Upper lobe of left lung (tissue), 6 donors: Measurements from ENCODE around the gene ZNF473. TPM values are rescaled to one million over a fixed set of nuclear protein-coding genes. Genes with fewer than 3 reads are reported as not detected.

Source experiments
- ATAC-seq, 2 donors: fragments of 200-7000 bp; cut with Tn5 transposase; one replicate each; pipeline ENCODE4 v1.9.1; 2022; ENCODE audit warnings: mild to moderate bottlenecking in 2 of 2, moderate library complexity in 2 of 2; ENCODE audit not compliant: low FRiP score in 2 of 2
- DNase-seq, 2 donors: peaks; one replicate each; pipeline ENCODE4 v3.0.0-alpha.2; 2019 to 2020
- H3K27ac ChIP-seq, 4 donors: fragments of 200-600 bp; sonication (generic); one replicate each; pipeline ENCODE4 v1.5.1; 2016 to 2019
- H3K27me3 ChIP-seq, 4 donors: fragments of 200-600 bp; sonication (generic); one replicate each; pipeline ENCODE4 v1.5.1; 2017 to 2019
- H3K36me3 ChIP-seq, 4 donors: fragments of 200-600 bp; sonication (generic); one replicate each; pipeline ENCODE4 v1.5.1; 2016 to 2019
- H3K4me1 ChIP-seq, 4 donors: fragments of 200-600 bp; sonication (generic); one replicate each; pipeline ENCODE4 v1.5.1; 2018 to 2019
- H3K4me3 ChIP-seq, 4 donors: fragments of 200-600 bp; sonication (generic); one replicate each; pipeline ENCODE4 v1.5.1; 2017 to 2019; ENCODE audit warnings: mild to moderate bottlenecking in 2 of 4, moderate library complexity in 1 of 4
- H3K9me3 ChIP-seq, 4 donors: fragments of 200-600 bp; sonication (generic); one replicate each; pipeline ENCODE4 v1.5.1; 2018 to 2019
- EP300 ChIP-seq, 4 donors: sonication (generic); formaldehyde crosslinking; IDR thresholded peaks; one replicate each; pipeline ENCODE4 v1.5.1; 2017; ENCODE audit warnings: antibody characterized with exemption in 4 of 4, control low read depth in 2 of 4
- POLR2A ChIP-seq, 4 donors: fragments of 450-650 bp; IDR thresholded peaks; one replicate each; pipeline ENCODE4 v1.5.1; 2016 to 2017; ENCODE audit warnings: antibody characterized with exemption in 4 of 4, mild to moderate bottlenecking in 2 of 4
- POLR2AphosphoS5 ChIP-seq, 2 donors: sonication (generic); formaldehyde crosslinking; IDR thresholded peaks; one replicate each; pipeline ENCODE4 v1.5.1; 2017; ENCODE audit warnings: antibody characterized with exemption in 2 of 2
- WGBS, 2 donors: methylation state at CpG; one replicate each; pipeline ENCODE4 v1.1.5; 2017 to 2018; 5-methylcytosine and 5-hydroxymethylcytosine counted together
- total RNA-seq, 6 donors: library from RNA; depleted of rRNA in 4 of 6; stranded (reverse); fragments of >200 nt in 4 of 6; gene quantifications; one replicate each; pipeline versions ENCODE4 v1.1.0 to v1.2.1, GENCODE V29; 2016 to 2021
- TF ChIP-seq, protein P1 (sequence below), 6 experiments: fragments of 450-650 bp in 4 of 6; fragments of 200-600 bp in 2 of 6; sonication (generic) in 2 of 6; IDR thresholded peaks; one replicate each; pipeline ENCODE4 v1.5.1; 2016 to 2019; ENCODE audit warnings: antibody characterized with exemption in 6 of 6
- donor health status: DM: no; HTN: no; CAD: no; lungs with moderate emphysema.
- donor health status: DM: no; HTN: yes; CAD: no; lungs with severe emphysema.

ZNF473 gene
- total RNA-seq, 6 donors from 2014 or later = 3.8 to 12.5 (median 6.3) TPM

DNA sequence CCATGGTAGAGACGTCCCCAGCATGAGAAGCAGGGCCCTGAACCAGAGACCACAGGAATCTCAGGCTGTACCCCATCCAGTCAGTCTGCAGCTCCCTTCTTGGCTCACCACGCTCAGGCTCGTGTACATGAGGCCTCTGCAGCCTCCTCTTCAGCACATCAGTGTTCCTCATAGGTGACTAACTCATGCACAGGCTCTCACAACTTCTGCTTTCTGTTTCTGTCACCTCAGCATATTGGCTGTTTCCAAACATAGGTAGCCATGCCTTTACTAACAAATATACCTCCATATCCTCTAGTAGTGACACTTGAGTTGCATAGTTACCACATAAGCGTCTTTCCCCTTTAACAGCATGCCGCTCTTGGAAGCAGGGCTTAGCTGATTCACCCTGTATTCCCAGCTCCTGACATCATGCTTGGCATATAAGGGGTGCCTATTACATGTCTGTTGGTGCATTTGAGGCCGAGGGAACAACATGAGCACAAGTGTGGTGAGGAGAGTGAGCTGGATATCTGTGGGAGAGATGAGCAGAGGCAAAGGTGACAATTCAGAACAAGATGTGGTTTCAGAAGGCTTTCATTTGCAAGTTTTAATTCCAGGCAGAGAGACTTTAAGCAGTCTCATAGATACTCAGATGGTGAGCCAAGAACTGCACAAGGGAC lies 16.7 kb downstream of the ZNF473 start:
- TF ChIP-seq, protein P1, sequence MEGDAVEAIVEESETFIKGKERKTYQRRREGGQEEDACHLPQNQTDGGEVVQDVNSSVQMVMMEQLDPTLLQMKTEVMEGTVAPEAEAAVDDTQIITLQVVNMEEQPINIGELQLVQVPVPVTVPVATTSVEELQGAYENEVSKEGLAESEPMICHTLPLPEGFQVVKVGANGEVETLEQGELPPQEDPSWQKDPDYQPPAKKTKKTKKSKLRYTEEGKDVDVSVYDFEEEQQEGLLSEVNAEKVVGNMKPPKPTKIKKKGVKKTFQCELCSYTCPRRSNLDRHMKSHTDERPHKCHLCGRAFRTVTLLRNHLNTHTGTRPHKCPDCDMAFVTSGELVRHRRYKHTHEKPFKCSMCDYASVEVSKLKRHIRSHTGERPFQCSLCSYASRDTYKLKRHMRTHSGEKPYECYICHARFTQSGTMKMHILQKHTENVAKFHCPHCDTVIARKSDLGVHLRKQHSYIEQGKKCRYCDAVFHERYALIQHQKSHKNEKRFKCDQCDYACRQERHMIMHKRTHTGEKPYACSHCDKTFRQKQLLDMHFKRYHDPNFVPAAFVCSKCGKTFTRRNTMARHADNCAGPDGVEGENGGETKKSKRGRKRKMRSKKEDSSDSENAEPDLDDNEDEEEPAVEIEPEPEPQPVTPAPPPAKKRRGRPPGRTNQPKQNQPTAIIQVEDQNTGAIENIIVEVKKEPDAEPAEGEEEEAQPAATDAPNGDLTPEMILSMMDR (IDR thresholded peaks at IDR 0.05) = no peak
- TF ChIP-seq POLR2A (IDR thresholded peaks at IDR 0.05) (no peak), POLR2AphosphoS5 (IDR thresholded peaks at IDR 0.05) (no peak), EP300 (IDR thresholded peaks at IDR 0.05) (no peak)
- ATAC-seq (no peak), DNase-seq (no peak)
- Histone ChIP-seq H3K27me3 (no peaks in the 10 kb centered on the region), H3K4me3 (no peak overlapping the region), H3K9me3 (peaks cover 25 to 38% (median 32%) of the 10 kb centered on the region in 4 donors), H3K27ac (no peak overlapping the region), H3K36me3 (peaks cover 45 to 100% (median 84%) of the 10 kb centered on the region in 4 donors), H3K4me1 (no peaks in the 10 kb centered on the region)
- 91 to 99% methylated on average over 6 of the region's 6 CpGs for WGBS, 2 donors

- Histone ChIP-seq H3K4me1 (no peaks in the 10 kb centered on the region), H3K27me3 (no peaks in the 10 kb centered on the region), H3K4me3 (no peak overlapping the region), H3K36me3 (peaks cover 45 to 93% (median 78%) of the 10 kb centered on the region in 4 donors), H3K9me3 (peaks cover 25 to 43% (median 35%) of the 10 kb centered on the region in 4 donors), H3K27ac (no peak overlapping the region)
- DNase-seq (no peak), ATAC-seq (no peak)
- TF ChIP-seq POLR2A (IDR thresholded peaks at IDR 0.05) (no peak), EP300 (IDR thresholded peaks at IDR 0.05) (no peak), POLR2AphosphoS5 (IDR thresholded peaks at IDR 0.05) (no peak)
- TF ChIP-seq, protein P1 (IDR thresholded peaks at IDR 0.05) = no peak
- 96 to 100% methylated on average over 2 of the region's 2 CpGs for WGBS, 2 donors
Measured at GRCh38 chr19:50043967-50044366, 18.2 kb downstream of the ZNF473 start.

DNA sequence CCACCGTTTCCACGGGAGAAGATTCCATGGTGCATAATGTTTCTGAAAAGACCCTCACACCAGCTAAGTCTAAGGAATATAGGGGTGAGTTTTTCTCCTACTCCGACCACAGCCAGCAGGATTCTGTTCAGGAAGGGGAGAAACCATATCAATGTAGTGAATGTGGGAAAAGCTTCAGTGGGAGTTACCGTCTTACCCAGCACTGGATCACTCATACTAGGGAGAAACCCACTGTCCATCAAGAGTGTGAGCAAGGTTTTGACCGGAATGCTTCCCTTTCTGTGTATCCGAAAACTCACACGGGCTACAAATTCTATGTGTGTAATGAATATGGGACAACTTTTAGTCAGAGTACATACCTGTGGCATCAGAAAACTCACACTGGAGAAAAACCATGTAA lies 19.1 kb downstream of the ZNF473 start:
- H3K9me3 ChIP-seq = peaks cover 25 to 43% (median 35%) of the 10 kb centered on the region in 4 donors
- 95 to 99% methylated on average over 7 of the region's 7 CpGs for WGBS, 2 donors
- H3K36me3 ChIP-seq = peaks cover 45 to 84% (median 68%) of the 10 kb centered on the region in 4 donors
- no peak for ATAC-seq
- no peak for TF ChIP-seq POLR2AphosphoS5 (IDR thresholded peaks at IDR 0.05)
- TF ChIP-seq EP300 (IDR thresholded peaks at IDR 0.05) = no peak
- TF ChIP-seq, protein P1 (IDR thresholded peaks at IDR 0.05) = no peak
- TF ChIP-seq POLR2A (IDR thresholded peaks at IDR 0.05) = no peak
- no peaks in the 10 kb centered on the region for H3K27me3 ChIP-seq
- no peak overlapping the region for H3K4me3 ChIP-seq
- no peak for DNase-seq
- no peak overlapping the region for H3K27ac ChIP-seq
- H3K4me1 ChIP-seq = peaks cover 0 to 2% (median under 1%) of the 10 kb centered on the region in 4 donors

DNA sequence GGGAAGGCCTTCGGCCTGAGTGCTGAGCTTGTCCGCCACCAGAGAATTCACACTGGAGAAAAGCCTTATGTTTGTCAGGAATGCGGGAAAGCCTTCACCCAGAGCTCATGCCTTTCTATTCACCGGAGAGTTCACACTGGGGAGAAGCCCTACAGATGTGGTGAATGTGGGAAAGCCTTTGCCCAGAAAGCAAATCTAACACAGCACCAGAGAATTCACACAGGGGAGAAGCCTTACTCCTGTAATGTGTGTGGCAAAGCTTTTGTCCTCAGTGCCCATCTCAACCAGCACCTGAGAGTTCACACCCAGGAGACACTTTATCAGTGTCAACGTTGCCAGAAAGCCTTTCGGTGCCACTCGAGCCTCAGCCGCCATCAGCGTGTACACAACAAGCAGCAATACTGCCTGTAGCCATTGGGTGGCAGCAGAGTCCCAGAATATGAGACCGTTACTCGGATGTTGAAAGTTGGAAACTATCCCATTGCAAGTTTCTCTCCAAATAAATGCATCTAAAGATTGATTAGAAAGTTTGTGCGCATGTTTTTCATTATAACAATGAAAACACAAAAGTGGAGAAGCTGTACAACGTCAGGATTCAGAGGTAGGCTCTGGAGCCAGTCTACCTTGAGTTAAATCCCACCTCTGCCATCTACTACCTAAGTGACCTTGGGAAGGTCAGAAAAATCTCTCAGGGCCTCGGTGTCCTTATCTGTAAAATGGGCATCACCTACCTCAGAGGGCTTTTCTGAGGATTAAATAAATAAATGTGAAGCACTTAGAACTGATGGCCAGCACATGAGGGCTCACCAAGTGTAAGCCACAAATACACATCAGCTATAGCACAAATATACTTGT lies 21.1 kb downstream of the ZNF473 start:
- DNase-seq (peak in 1 of 2 donors; percentile 59), ATAC-seq (peak in 1 of 2 donors; percentile 53)
- no peak for TF ChIP-seq POLR2A (IDR thresholded peaks at IDR 0.05)
- TF ChIP-seq, protein P1 (IDR thresholded peaks at IDR 0.05) = peak; percentile 51 to 87 (median 64)
- peaks cover 25 to 43% (median 35%) of the 10 kb centered on the region in 4 donors for H3K9me3 ChIP-seq
- no peak overlapping the region for H3K27ac ChIP-seq
- H3K4me3 ChIP-seq = no peak overlapping the region
- no peaks in the 10 kb centered on the region for H3K27me3 ChIP-seq
- H3K36me3 ChIP-seq = peaks cover 31 to 64% (median 49%) of the 10 kb centered on the region in 4 donors
- WGBS, 2 donors = 67 to 68% methylated on average over 11 to 14 of the region's 14 CpGs
- H3K4me1 ChIP-seq = peaks cover 4 to 18% (median 12%) of the 10 kb centered on the region in 4 donors
